IPS-NIHi7 (cell line): ENCODE measurements around the gene MED13L.
"Not testable (repeated sequence)": the region's sequence is repeated elsewhere in the genome, so short reads cannot be mapped to it uniquely, and the experiment has no call there.

ENCODE experiments used
- DNase-seq: peaks from one replicate; pipeline ENCODE4 v3.0.0; 2012; ENCODE audit warnings: mixed read lengths; ENCODE audit errors: extremely low spot score

The MED13L gene

GRCh38 chr12:116012757-116013156, 264.7 kb downstream of the MED13L start:
- DNase-seq: no peak

- DNase-seq: no peak
Measured at GRCh38 chr12:116011217-116011616, 266.3 kb downstream of the MED13L start.

- DNase-seq: no peak
Measured at GRCh38 chr12:116010467-116010866, 267.0 kb downstream of the MED13L start.

DNA sequence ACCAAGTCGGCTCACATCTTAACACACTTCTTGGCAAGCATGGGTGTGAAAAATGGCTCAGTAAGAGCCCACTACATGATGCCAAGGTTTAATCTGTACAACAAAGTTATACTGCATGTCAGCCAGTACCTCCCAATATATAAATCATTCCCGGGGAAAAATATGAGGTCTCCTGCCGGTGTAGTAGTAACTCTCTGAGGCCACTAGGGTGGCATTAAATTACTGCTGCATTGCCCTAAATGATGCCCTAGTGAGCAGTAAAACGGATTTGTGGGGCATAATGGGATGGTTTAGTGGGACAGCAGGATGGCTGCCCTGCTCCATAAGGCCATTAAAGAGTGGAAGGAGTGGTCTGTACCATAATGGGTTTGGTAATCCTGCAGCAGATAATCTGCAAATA, 267.7 kb downstream of the MED13L start:
- no peak for DNase-seq

GRCh38 chr12:116006141-116006540, 271.4 kb downstream of the MED13L start:
- no peak for DNase-seq

DNA sequence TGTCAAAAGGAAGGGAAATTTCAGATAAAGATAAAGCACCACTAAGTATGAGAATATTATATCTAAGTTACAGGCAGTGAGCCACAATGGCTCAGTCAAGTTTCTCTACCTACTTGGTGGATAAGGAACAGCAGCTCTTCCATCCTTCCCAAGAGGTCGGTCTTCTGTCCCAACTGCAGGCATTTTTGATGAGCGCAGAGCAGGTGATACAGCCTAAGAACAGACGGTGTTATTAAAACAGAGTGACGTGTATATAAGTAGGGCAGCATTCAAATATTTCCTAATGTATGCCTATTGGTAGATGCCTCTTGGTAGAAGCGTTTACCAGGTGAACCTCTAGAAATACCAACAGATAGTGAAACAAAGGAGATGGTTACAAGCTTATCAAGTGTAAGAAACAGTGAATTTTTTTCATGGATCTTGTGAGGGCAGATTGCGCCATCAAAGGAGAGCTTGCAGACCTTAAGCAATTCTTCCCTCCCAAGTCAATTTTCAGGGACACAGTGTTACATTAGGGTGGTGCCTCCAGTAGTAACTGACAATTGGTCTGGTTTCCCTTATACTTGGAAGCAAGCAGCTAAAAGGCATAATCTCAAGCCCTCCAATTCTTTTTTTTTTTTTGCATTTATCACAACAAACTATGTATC, 274.5 kb downstream of the MED13L start:
- DNase-seq: no peak

DNA sequence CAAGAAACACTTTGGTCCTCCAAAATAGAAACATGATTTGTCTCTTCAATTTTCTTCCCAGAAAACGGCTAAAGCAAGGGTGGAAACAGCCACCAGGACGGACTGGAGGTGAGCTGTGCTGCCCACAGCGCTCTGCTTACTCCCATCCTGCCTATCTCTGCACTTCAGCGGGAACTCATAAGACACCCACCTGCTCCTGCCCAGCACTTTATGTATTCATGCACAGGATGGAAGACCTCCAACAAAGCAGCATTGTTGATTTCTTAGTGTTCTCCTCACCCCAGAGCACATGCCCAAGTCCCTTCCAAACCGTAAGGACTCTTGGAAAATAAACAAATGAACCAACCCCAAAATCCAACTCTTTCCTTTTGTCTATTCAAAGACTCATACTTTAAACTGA, 277.2 kb downstream of the MED13L start:
- DNase-seq: no peak

DNA sequence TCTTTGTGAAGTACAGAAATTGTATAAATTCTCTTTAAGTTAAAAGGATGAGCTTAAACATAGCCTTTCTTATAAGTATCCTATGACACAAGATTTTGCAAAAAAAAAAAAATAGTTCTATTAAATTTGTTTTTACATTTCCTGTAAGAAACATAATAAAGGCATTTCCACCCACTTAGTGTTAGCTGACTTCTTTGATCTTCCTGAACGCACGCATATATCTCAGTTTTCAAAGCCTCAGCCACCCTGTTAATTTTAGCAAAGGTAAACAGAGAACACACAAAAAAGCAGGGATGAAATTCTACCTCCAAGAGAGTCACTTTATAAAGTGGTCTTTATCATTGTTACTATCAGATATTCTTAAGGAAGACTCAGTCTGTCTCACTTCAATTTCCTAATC, 277.9 kb downstream of the MED13L start:
- DNase-seq: no peak

DNA sequence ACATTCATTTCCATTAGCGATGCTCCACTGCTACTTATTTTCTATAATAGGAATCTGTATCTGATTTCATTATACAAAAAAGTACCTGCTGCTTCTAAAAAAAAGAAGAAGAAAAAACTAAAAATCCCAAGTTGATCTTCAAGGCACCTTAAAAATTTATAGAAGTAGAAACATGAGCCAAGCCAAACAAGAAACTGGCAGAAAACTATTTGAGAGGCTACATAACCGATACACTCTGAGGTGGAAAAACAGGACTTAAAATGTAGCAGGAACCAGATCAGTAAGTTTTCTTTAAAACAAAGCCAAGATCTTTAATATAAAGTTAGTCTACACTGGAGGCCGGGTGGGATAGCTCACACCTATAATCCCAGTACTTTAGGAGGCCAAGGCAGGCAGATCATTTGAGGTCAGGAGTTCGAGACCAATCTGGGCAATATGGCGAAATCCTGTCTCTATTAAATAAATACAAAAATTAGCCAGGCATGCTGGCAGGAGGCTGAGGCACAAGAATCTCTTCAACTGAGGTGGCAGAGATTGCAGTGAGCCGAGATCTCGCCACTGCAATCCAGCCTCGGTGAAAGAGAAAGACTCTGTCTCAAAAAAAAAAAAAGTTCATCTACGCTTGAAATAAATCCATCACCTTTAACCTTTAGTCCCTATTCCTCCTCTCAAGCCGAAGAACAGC, 278.6 kb downstream of the MED13L start:
- DNase-seq: no peak

DNA sequence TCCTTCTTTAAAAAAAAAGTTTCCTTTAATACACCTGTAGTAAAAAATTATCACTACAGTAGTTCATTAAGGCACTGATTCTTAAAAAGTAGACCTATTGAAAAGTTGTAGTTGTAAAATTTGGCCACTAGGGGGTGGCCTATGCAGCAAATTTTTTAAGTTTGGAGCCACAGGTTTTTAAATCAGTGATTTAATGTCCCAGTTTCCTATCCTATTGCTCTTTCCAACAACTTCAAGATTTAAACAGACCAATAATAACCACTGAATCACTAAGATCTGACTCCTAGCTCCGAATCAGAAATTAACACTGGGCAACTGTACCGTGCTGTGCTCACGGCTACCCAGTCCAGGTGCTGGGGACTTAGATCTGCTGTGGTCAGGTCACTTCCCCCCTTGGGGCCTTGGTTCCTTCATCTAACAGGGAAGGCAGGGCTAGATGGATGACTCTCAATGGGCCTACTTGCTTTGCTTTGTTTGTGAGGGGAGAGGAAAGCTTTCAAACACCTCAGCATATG, 279.3 kb downstream of the MED13L start:
- DNase-seq: peak; percentile 75

DNA sequence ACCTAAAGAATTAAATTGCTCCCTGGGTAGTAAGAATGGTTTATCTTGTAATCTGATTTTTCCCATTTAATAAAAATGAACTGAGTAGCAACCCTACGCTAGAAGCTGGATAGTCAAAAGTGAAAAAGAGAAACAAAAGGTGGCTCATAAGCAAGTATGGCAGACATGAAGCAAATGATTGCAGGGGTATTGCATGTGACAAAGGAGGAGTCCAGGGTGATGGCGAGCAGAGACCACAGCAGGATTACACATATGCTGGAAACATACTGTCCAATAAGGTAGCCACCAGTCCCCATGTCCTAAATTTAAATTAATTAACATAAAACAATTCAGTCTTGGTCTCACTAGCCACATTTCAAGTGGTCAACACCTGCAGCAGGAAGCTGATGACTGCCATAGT, 283.8 kb downstream of the MED13L start:
- DNase-seq: no peak

GRCh38 chr12:115990241-115990640, 287.3 kb downstream of the MED13L start:
- DNase-seq: no peak

DNA sequence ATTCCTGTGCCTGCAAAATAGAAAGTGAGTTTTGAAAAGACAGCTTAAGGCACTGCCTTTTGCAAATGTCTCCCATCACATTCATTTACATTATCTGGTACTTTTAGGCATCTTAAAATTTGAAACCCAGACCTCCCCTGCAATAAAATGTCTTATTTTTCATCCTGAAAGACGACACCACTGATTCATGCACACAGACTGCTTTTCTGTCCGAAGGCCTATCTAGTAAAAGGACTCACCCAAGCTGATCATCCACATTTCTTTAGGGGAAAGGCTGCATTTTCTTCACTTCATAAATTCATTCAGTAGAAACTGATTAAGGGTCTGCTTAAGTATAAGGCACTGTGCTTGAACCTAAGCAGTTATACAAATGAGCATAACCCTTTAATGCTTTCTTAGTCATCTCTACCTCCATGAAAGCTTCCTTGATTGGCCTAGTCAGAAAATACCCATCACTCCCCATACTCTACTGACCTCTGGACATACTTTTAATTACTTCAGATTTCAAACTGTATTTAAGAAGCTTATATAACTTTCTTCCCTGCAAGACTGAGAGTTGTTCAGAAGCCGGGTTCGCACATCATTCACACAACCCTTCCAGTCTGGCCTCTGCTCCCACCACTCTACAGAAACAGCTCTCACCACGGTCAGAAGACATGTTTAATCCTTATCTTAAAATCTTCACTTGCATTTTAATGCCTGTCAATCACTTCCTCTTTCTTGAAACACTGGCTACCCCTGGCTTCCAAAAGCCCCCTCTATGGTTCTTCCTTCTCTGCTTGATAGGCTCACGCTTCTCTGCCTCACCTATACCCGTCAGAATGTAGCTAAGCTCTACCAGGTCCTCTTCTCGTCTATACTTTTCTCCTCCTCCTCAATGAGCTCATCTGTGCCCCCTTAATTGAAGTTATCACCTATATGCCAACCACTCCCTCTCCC, 288.6 kb downstream of the MED13L start:
- no peak for DNase-seq

- DNase-seq: peak; percentile 17
Measured at GRCh38 chr12:115988212-115988611, 289.3 kb downstream of the MED13L start.

DNA sequence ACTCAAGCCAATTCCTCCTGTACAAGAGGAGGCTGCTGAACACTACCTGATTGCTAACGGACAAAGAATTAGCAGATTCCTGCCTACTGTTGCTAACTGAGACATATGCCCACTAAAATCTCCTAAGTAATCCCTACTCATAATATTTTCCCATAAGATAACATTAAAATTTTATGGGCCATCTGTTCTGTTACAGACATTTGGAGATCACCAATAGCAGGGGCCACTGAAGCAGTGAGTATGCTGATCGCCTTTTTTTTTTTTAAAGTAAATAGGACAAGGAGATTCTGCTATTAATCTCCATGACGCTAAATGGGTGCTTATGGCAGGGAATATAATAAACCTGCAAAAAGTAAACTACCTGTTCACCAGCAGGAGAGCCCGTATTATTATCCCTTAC, 292.9 kb downstream of the MED13L start:
- no peak for DNase-seq

DNA sequence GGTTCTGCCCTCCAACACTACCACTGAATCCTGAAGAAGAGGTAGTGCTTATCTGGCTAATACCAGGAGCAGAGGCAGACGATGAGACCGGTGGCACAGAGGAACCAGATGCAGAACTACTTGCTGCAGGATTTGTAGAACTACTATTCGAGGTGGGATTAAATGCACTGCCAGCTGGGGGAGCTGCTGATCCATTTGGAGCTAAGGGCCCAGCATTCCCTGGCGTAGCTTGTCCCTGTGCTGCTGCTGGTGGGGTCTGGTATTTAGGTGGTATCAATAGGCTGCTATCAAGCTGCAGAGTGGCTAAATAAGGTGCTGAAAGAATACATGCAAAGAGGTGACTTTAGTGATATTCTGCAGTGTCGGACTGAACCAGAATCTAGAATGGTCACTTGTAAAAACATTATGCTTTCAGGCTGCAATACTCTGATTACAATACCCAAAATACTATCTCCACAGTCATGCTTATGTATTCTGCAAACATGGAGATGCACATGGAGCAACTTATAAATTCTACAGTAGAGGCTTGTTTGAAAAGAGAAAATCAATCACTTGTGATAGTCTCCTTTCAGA, 294.2 kb downstream of the MED13L start:
- peak; percentile 60 for DNase-seq

- DNase-seq: no peak
Measured at GRCh38 chr12:115980339-115980738, 297.2 kb downstream of the MED13L start.

DNA sequence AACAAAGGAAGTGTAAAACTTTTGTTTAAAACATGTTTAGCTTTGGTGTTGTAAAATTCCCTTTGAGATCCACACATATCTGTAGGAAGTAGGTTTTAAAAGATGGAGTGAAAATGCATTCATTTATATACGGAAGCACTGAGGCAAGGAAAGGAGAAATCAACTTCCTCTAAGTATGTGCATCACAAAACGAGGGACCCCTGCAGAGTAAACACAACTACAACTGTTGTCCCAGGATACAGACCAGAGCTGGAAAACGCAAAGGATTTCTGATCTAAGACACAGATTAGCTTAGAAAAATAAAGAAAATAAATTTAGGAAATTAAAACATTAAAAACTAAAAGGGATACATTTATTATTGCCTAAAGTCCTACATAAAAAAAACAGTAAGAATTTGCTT, 297.6 kb downstream of the MED13L start:
- DNase-seq: no peak

DNA sequence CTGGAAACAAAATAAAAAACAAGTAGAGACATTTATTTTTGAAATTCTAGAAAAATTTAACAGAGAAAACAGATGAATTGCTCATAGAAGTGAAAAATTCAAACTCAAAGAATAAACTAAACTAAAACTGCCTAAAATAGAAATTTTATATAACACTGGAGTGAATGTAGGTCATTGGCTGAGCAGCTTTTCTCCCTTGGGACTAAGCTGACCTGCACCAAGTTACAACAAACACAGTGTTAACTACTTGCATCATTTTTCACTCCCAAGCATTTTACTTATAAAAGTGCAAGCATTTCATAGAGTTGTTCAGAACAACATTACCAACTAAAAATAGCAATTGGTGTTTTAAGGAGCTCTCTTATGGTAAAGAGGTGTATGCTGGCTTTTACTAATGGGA, 298.1 kb downstream of the MED13L start:
- no peak for DNase-seq

GRCh38 chr12:115976829-115977228, 300.7 kb downstream of the MED13L start:
- not testable (repeated sequence) for DNase-seq

- no peak for DNase-seq
Measured at GRCh38 chr12:115975411-115975810, 302.1 kb downstream of the MED13L start.
